HepG2 (cell line): ENCODE results near the gene EFEMP2. TPM values are rescaled to one million over a fixed set of nuclear protein-coding genes. Genes with fewer than 3 reads are reported as not detected.

Experiments
- AHR ChIP-seq: IDR thresholded peaks from 2 replicates; pipeline ENCODE4 v1.6.1; 2018; ENCODE audit warnings: missing genetic modification reagents, missing compliant biosample characterization
- ERF ChIP-seq: IDR thresholded peaks from 2 replicates; pipeline ENCODE4 v1.6.1; 2018; ENCODE audit warnings: missing biosample characterization, missing genetic modification reagents
- GATAD2A ChIP-seq: IDR thresholded peaks from 2 replicates; pipeline ENCODE4 v1.6.1; 2016
- KAT8 ChIP-seq: IDR thresholded peaks from 2 replicates; pipeline ENCODE4 v1.6.1; 2016; ENCODE audit warnings: missing genetic modification reagents, missing compliant biosample characterization
- KLF9 ChIP-seq: IDR thresholded peaks from 2 replicates; pipeline ENCODE4 v1.6.1; 2016; ENCODE audit warnings: low read depth
- LBX2 ChIP-seq: sonication (generic); formaldehyde crosslinking; IDR thresholded peaks from 2 replicates; pipeline ENCODE4 v1.5.0; 2020; ENCODE audit warnings: missing genetic modification reagents, mild to moderate bottlenecking, borderline replicate concordance
- MED1 ChIP-seq: sonication (generic); formaldehyde crosslinking; IDR thresholded peaks from 2 replicates; pipeline ENCODE4 v1.4.0; 2020; ENCODE audit warnings: missing genetic modification reagents
- MEIS2 ChIP-seq: sonication (generic); formaldehyde crosslinking; IDR thresholded peaks from 2 replicates; pipeline ENCODE4 v1.9.0; 2021; ENCODE audit warnings: mild to moderate bottlenecking, missing genetic modification reagents
- NR3C1 ChIP-seq: sonication (generic); formaldehyde crosslinking; IDR thresholded peaks from 2 replicates; pipeline ENCODE4 v1.4.0; 2020; ENCODE audit warnings: missing genetic modification reagents
- RFXAP ChIP-seq: sonication (generic); formaldehyde crosslinking; IDR thresholded peaks from 2 replicates; pipeline ENCODE4 v1.4.0; 2020; ENCODE audit warnings: missing genetic modification reagents, borderline replicate concordance
- SP1 ChIP-seq, 2 experiments: fragments of 450-650 bp in 1 of 2; sonication (generic) in 1 of 2; formaldehyde crosslinking in 1 of 2; IDR thresholded peaks; 2 replicates each; pipeline versions ENCODE4 v1.4.0 to v1.6.1; 2016 to 2020; ENCODE audit warnings: missing genetic modification reagents in 1 of 2
- WIZ ChIP-seq: sonication (generic); formaldehyde crosslinking; IDR thresholded peaks from 2 replicates; pipeline ENCODE4 v1.5.1; 2020; ENCODE audit warnings: mild to moderate bottlenecking, missing genetic modification reagents
- ZFP36L1 ChIP-seq: sonication (generic); formaldehyde crosslinking; IDR thresholded peaks from 2 replicates; pipeline ENCODE4 v1.8.0; 2022; ENCODE audit warnings: mild to moderate bottlenecking, missing genetic modification reagents, moderate library complexity
- ZFYVE20 ChIP-seq: sonication (generic); formaldehyde crosslinking; IDR thresholded peaks from 2 replicates; pipeline ENCODE4 v1.8.0; 2023; ENCODE audit warnings: low read depth, mild to moderate bottlenecking, moderate library complexity, missing genetic modification reagents, borderline replicate concordance
- ZMYM4 ChIP-seq: sonication (generic); formaldehyde crosslinking; IDR thresholded peaks from 2 replicates; pipeline ENCODE4 v1.8.1; 2023; ENCODE audit warnings: mild to moderate bottlenecking, missing genetic modification reagents
- ZNF292 ChIP-seq: sonication (generic); formaldehyde crosslinking; IDR thresholded peaks from 2 replicates; pipeline ENCODE4 v1.8.1; 2022; ENCODE audit warnings: mild to moderate bottlenecking, low read depth, missing genetic modification reagents, borderline replicate concordance
- ZNF33B ChIP-seq: sonication (generic); formaldehyde crosslinking; IDR thresholded peaks from 2 replicates; pipeline ENCODE4 v1.5.1; 2020; ENCODE audit warnings: mild to moderate bottlenecking, missing genetic modification reagents
- ZNF484 ChIP-seq: sonication (generic); formaldehyde crosslinking; IDR thresholded peaks from 2 replicates; pipeline ENCODE4 v1.5.1; 2020; ENCODE audit warnings: mild to moderate bottlenecking, low read depth, missing genetic modification reagents, borderline replicate concordance
- ZNF629 ChIP-seq: sonication (generic); formaldehyde crosslinking; conservative IDR thresholded peaks from 2 replicates; pipeline ENCODE4 v1.5.0; 2020; ENCODE audit warnings: missing genetic modification reagents
- ZNF660 ChIP-seq: sonication (generic); formaldehyde crosslinking; IDR thresholded peaks from 2 replicates; pipeline ENCODE4 v1.5.1; 2020; ENCODE audit warnings: mild to moderate bottlenecking, low read depth, missing genetic modification reagents, borderline replicate concordance
- ZNF678 ChIP-seq: sonication (generic); formaldehyde crosslinking; IDR thresholded peaks from 2 replicates; pipeline ENCODE4 v1.4.0; 2020; ENCODE audit warnings: mild to moderate bottlenecking, missing genetic modification reagents
- polyA plus RNA-seq, 8 experiments: library from polyadenylated mRNA; depleted of rRNA in 3 of 8; stranded (reverse) in 7 of 8; unstranded in 1 of 8; fragments of >200 nt; fragmentation: Illumina TruSeq in 4 of 8; extraction: Trizol in 4 of 8; gene quantifications; 2 replicates each; pipeline versions ENCODE4 v1.2.1 to v1.2.3, GENCODE V29; 2011 to 2016; ENCODE audit warnings: low read depth in 4 of 8, missing spikeins in 1 of 8, mixed read lengths in 1 of 8; ENCODE audit not compliant: insufficient read depth in 1 of 8
- total RNA-seq, 5 experiments: library from RNA; depleted of rRNA; stranded (reverse); fragments of >200 nt; fragmentation: Illumina TruSeq; extraction: Trizol; gene quantifications; 2 replicates each; pipeline ENCODE4 v1.2.3, GENCODE V29; 2016; ENCODE audit warnings: low read depth in 1 of 5
- TF ChIP-seq, protein P1 (sequence below): sonication (generic); formaldehyde crosslinking; IDR thresholded peaks from 2 replicates; pipeline ENCODE4 v1.4.0; 2020; ENCODE audit warnings: missing genetic modification reagents
- TF ChIP-seq, protein P2 (sequence below): IDR thresholded peaks from 2 replicates; pipeline ENCODE4 v1.6.1; 2012; ENCODE audit warnings: low read length, improper control_type of control experiment
- TF ChIP-seq, protein P3 (sequence below): sonication (generic); formaldehyde crosslinking; conservative IDR thresholded peaks from 2 replicates; pipeline ENCODE4 v1.5.0; 2020; ENCODE audit warnings: missing genetic modification reagents

EFEMP2 gene
- total and polyA plus RNA-seq, 2 of the 13 experiments (the other 11 are each of a cell fraction or from before 2014, with no cell fraction given): 7.4 to 29.7 TPM

- peak; percentile 80; the same call in 1 of the 2 replicates for TF ChIP-seq ZFP36L1 (CRISPR knock-in tag)
- peak; percentile 39; the same call in 1 of the 2 replicates for TF ChIP-seq ZMYM4 (CRISPR knock-in tag)
- TF ChIP-seq ZNF629: no peak
- TF ChIP-seq WIZ: no peak
- no peak for TF ChIP-seq ZFYVE20 (CRISPR knock-in tag)
- TF ChIP-seq KLF9 (CRISPR knock-in tag): no peak
- no peak for TF ChIP-seq ZNF33B
- TF ChIP-seq, protein P1, sequence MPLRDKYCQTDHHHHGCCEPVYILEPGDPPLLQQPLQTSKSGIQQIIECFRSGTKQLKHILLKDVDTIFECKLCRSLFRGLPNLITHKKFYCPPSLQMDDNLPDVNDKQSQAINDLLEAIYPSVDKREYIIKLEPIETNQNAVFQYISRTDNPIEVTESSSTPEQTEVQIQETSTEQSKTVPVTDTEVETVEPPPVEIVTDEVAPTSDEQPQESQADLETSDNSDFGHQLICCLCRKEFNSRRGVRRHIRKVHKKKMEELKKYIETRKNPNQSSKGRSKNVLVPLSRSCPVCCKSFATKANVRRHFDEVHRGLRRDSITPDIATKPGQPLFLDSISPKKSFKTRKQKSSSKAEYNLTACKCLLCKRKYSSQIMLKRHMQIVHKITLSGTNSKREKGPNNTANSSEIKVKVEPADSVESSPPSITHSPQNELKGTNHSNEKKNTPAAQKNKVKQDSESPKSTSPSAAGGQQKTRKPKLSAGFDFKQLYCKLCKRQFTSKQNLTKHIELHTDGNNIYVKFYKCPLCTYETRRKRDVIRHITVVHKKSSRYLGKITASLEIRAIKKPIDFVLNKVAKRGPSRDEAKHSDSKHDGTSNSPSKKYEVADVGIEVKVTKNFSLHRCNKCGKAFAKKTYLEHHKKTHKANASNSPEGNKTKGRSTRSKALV (CRISPR knock-in tag): 0 out of 2 replicates have a peak, but pooled peaks have one; percentile 5
- TF ChIP-seq LBX2 (CRISPR knock-in tag): peak; percentile 54; the same call in 1 of the 2 replicates
- no peak for TF ChIP-seq ZNF678
- no peak for TF ChIP-seq NR3C1 (CRISPR knock-in tag)
- TF ChIP-seq ZNF292: no peak
- peak; percentile 56; the same call in 1 of the 2 replicates for TF ChIP-seq GATAD2A (CRISPR knock-in tag)
- TF ChIP-seq SP1 (IDR thresholded peaks at IDR 0.05): no peak
- TF ChIP-seq SP1 (CRISPR knock-in tag; IDR thresholded peaks at IDR 0.05): 0 out of 2 replicates have a peak, but pooled peaks have one; percentile 23
- no peak for TF ChIP-seq RFXAP (CRISPR knock-in tag)
- no peak for TF ChIP-seq AHR
- 0 out of 2 replicates have a peak, but pooled peaks have one; percentile 12 for TF ChIP-seq MED1 (CRISPR knock-in tag)
- peak; percentile 46 for TF ChIP-seq ERF (CRISPR knock-in tag)
- no peak for TF ChIP-seq MEIS2 (CRISPR knock-in tag)
- peak; percentile 44 for TF ChIP-seq KAT8 (CRISPR knock-in tag)
- TF ChIP-seq ZNF660 (CRISPR knock-in tag): no peak
- TF ChIP-seq, protein P2, sequence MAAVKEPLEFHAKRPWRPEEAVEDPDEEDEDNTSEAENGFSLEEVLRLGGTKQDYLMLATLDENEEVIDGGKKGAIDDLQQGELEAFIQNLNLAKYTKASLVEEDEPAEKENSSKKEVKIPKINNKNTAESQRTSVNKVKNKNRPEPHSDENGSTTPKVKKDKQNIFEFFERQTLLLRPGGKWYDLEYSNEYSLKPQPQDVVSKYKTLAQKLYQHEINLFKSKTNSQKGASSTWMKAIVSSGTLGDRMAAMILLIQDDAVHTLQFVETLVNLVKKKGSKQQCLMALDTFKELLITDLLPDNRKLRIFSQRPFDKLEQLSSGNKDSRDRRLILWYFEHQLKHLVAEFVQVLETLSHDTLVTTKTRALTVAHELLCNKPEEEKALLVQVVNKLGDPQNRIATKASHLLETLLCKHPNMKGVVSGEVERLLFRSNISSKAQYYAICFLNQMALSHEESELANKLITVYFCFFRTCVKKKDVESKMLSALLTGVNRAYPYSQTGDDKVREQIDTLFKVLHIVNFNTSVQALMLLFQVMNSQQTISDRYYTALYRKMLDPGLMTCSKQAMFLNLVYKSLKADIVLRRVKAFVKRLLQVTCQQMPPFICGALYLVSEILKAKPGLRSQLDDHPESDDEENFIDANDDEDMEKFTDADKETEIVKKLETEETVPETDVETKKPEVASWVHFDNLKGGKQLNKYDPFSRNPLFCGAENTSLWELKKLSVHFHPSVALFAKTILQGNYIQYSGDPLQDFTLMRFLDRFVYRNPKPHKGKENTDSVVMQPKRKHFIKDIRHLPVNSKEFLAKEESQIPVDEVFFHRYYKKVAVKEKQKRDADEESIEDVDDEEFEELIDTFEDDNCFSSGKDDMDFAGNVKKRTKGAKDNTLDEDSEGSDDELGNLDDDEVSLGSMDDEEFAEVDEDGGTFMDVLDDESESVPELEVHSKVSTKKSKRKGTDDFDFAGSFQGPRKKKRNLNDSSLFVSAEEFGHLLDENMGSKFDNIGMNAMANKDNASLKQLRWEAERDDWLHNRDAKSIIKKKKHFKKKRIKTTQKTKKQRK: no peak
- TF ChIP-seq, protein P3, sequence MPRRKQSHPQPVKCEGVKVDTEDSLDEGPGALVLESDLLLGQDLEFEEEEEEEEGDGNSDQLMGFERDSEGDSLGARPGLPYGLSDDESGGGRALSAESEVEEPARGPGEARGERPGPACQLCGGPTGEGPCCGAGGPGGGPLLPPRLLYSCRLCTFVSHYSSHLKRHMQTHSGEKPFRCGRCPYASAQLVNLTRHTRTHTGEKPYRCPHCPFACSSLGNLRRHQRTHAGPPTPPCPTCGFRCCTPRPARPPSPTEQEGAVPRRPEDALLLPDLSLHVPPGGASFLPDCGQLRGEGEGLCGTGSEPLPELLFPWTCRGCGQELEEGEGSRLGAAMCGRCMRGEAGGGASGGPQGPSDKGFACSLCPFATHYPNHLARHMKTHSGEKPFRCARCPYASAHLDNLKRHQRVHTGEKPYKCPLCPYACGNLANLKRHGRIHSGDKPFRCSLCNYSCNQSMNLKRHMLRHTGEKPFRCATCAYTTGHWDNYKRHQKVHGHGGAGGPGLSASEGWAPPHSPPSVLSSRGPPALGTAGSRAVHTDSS: no peak
- TF ChIP-seq ZNF484 (CRISPR knock-in tag): no peak
Measured at GRCh38 chr11:65899356-65900124, 26.9 kb upstream of the EFEMP2 start (continued).
